NT2/D1 (cell line): Measurements from ENCODE around the gene NCDN.

Source experiments
- SUZ12 ChIP-seq: IDR thresholded peaks from 2 replicates; pipeline ENCODE4 v1.6.1; 2011; ENCODE audit not compliant: insufficient read length, insufficient read depth; ENCODE audit errors: extremely low read depth
- YY1 ChIP-seq: IDR thresholded peaks from 2 replicates; pipeline ENCODE4 v1.6.1; 2011; ENCODE audit not compliant: insufficient read length, insufficient read depth

- TF ChIP-seq SUZ12 = no peak
- no peak for TF ChIP-seq YY1
Observed at GRCh38 chr1:35530946-35531345, 26.7 kb upstream of the NCDN start.
